Measurements from ENCODE around the gene ETV3. TPM values are rescaled to one million over a fixed set of nuclear protein-coding genes. Genes with fewer than 3 reads are reported as not detected.

Gene ETV3
- total RNA-seq, 1 donor from 2014 or later = 19.5 TPM

- Histone ChIP-seq H3K4me3 (no peak overlapping the region), H3K27me3 (no peaks in the 10 kb centered on the region), H2AFZ (replicated peaks) (peak overlapping the region; percentile 42), H3K4me2 (no peak overlapping the region), H3K27ac (no peak overlapping the region), H3K36me3 (no peaks in the 10 kb centered on the region), H3K79me2 (ENCODE audit: low read depth) (no peaks in the 10 kb centered on the region), H3K9ac (no peak overlapping the region), H3K9me3 (ENCODE audit: low read depth) (no peaks in the 10 kb centered on the region), H4K20me1 (ENCODE audit: low read depth) (no peaks in the 10 kb centered on the region), H3F3A (ENCODE audit: low read depth) (no peaks in the 10 kb centered on the region), H3K4me1 (no peaks in the 10 kb centered on the region)
- no peaks in the 10 kb centered on the region for H3K36me3 Mint-ChIP-seq
- no peak overlapping the region for H3K27ac Mint-ChIP-seq
- TF ChIP-seq EZH2 (IDR thresholded peaks at IDR 0.05) (no peak), EZH2phosphoT487 (IDR thresholded peaks at IDR 0.05) (no peak), CTCF (IDR thresholded peaks at IDR 0.05) (no peak)
- H3K4me1 Mint-ChIP-seq = peaks cover 17% of the 10 kb centered on the region
- H3K9me3 Mint-ChIP-seq = no peaks in the 10 kb centered on the region
- H3K4me3 Mint-ChIP-seq = no peak overlapping the region
- peaks cover 6% of the 10 kb centered on the region for H3K27me3 Mint-ChIP-seq (ENCODE audit: insufficient read depth, low read depth)
- no peak for DNase-seq (ENCODE audit: low spot score)
Measured at GRCh38 chr1:157092831-157093230, 45.4 kb downstream of the ETV3 start.

GRCh38 chr1:157091668-157092273 lies 46.4 kb downstream of the ETV3 start:
- H3K4me3 Mint-ChIP-seq = no peak overlapping the region
- H3K27ac ChIP-seq = no peak overlapping the region
- H3K4me1 Mint-ChIP-seq = peaks cover 17% of the 10 kb centered on the region
- no peaks in the 10 kb centered on the region for H3K36me3 Mint-ChIP-seq
- no peaks in the 10 kb centered on the region for H3K27me3 ChIP-seq
- H3K9ac ChIP-seq = no peak overlapping the region
- H4K20me1 ChIP-seq (ENCODE audit: low read depth) = no peaks in the 10 kb centered on the region
- no peaks in the 10 kb centered on the region for H3F3A ChIP-seq (ENCODE audit: low read depth)
- TF ChIP-seq CTCF (IDR thresholded peaks at IDR 0.05) (no peak), EZH2phosphoT487 (IDR thresholded peaks at IDR 0.05) (no peak), EZH2 (IDR thresholded peaks at IDR 0.05) (no peak)
- H3K79me2 ChIP-seq (ENCODE audit: low read depth) = no peaks in the 10 kb centered on the region
- H3K4me1 ChIP-seq = no peaks in the 10 kb centered on the region
- DNase-seq (ENCODE audit: low spot score) = no peak
- no peak overlapping the region for H3K27ac Mint-ChIP-seq
- no peaks in the 10 kb centered on the region for H3K9me3 Mint-ChIP-seq
- no peak overlapping the region for H3K4me3 ChIP-seq
- no peak overlapping the region for H3K4me2 ChIP-seq
- no peaks in the 10 kb centered on the region for H3K9me3 ChIP-seq (ENCODE audit: low read depth)
- H3K36me3 ChIP-seq = no peaks in the 10 kb centered on the region
- H2AFZ ChIP-seq (replicated peaks) = no peak overlapping the region
- peaks cover 6% of the 10 kb centered on the region for H3K27me3 Mint-ChIP-seq (ENCODE audit: insufficient read depth, low read depth)

GRCh38 chr1:157091186-157091585 lies 47.0 kb downstream of the ETV3 start:
- Histone ChIP-seq H3K4me2 (no peak overlapping the region), H3K79me2 (ENCODE audit: low read depth) (no peaks in the 10 kb centered on the region), H2AFZ (replicated peaks) (peak overlapping the region; percentile 75), H3K9me3 (ENCODE audit: low read depth) (no peaks in the 10 kb centered on the region), H3F3A (ENCODE audit: low read depth) (no peaks in the 10 kb centered on the region), H3K36me3 (no peaks in the 10 kb centered on the region), H3K4me1 (no peaks in the 10 kb centered on the region), H3K9ac (no peak overlapping the region), H3K27me3 (no peaks in the 10 kb centered on the region), H3K4me3 (no peak overlapping the region), H3K27ac (no peak overlapping the region), H4K20me1 (ENCODE audit: low read depth) (no peaks in the 10 kb centered on the region)
- Mint-ChIP-seq H3K9me3 (no peaks in the 10 kb centered on the region), H3K4me1 (peaks cover 17% of the 10 kb centered on the region), H3K36me3 (no peaks in the 10 kb centered on the region), H3K4me3 (no peak overlapping the region), H3K27ac (no peak overlapping the region), H3K27me3 (ENCODE audit: insufficient read depth, low read depth) (peaks cover 6% of the 10 kb centered on the region)
- TF ChIP-seq EZH2phosphoT487 (IDR thresholded peaks at IDR 0.05) (no peak), EZH2 (IDR thresholded peaks at IDR 0.05) (no peak), CTCF (IDR thresholded peaks at IDR 0.05) (no peak)
- no peak for DNase-seq (ENCODE audit: low spot score)
